ENCODE results near the gene SCN4B.

DNA sequence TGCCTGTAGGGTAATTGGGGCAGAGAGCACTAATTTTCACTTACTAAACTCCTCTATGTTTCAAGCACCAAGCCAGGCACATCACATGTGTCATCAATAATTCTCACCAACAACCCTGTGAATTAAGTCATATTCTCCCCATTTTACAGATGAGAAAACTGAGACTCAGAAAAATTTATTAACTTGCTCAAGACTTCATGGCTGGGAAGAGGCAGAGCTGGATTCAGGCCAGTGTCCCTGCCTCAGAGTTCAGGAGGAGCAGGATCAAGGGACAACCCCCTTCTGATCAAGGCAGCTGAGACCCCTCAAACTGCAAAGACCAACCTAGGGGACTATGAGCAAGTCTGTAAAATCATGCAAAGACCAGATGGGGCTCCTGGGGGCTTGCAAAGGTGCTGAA lies 68.0 kb downstream of the SCN4B start:
- no peak for TF ChIP-seq POLR2A (IDR thresholded peaks at IDR 0.05)
- TF ChIP-seq, protein P1, sequence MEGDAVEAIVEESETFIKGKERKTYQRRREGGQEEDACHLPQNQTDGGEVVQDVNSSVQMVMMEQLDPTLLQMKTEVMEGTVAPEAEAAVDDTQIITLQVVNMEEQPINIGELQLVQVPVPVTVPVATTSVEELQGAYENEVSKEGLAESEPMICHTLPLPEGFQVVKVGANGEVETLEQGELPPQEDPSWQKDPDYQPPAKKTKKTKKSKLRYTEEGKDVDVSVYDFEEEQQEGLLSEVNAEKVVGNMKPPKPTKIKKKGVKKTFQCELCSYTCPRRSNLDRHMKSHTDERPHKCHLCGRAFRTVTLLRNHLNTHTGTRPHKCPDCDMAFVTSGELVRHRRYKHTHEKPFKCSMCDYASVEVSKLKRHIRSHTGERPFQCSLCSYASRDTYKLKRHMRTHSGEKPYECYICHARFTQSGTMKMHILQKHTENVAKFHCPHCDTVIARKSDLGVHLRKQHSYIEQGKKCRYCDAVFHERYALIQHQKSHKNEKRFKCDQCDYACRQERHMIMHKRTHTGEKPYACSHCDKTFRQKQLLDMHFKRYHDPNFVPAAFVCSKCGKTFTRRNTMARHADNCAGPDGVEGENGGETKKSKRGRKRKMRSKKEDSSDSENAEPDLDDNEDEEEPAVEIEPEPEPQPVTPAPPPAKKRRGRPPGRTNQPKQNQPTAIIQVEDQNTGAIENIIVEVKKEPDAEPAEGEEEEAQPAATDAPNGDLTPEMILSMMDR (IDR thresholded peaks at IDR 0.05): no peak
